ENCODE measurements around the gene RRBP1.

DNA sequence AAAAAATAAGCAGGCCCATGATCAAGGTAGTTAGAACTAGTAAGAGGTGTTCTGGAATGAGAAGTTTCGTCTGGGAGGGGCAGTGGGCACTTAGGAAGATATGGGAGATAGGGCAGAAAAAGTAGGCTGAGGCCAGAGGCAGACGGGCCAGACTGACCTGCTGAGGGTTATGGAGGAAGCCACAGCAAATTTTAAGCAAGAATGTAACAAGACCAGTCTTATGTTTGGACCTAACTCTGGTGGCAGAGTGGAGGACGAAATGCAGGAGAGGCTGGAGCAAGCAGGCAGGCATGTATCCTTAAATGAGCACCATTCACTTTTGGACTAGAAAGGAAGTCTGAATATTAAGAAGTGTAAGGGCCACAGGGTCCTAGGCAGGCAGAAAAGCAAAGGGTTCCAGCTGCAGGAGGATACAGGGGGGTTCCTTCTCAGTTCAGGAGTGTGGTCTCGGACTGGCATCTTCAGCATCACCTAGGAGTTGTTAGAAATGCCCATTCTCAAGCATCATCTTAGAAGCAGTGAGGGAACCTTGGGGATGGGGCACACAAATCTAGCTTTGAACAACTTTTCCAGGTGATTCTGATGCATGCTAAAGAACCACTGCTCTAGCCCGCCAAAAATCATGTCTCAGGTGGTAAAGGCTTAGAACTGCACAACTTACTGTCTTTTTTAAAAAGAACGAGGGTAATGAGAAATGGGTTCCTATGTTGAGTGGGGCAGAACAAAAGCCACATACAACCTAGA is 113.8 kb downstream of the RRBP1 start:
- TF ChIP-seq POLR2A (IDR thresholded peaks at IDR 0.05) = no peak
- TF ChIP-seq, protein P1, sequence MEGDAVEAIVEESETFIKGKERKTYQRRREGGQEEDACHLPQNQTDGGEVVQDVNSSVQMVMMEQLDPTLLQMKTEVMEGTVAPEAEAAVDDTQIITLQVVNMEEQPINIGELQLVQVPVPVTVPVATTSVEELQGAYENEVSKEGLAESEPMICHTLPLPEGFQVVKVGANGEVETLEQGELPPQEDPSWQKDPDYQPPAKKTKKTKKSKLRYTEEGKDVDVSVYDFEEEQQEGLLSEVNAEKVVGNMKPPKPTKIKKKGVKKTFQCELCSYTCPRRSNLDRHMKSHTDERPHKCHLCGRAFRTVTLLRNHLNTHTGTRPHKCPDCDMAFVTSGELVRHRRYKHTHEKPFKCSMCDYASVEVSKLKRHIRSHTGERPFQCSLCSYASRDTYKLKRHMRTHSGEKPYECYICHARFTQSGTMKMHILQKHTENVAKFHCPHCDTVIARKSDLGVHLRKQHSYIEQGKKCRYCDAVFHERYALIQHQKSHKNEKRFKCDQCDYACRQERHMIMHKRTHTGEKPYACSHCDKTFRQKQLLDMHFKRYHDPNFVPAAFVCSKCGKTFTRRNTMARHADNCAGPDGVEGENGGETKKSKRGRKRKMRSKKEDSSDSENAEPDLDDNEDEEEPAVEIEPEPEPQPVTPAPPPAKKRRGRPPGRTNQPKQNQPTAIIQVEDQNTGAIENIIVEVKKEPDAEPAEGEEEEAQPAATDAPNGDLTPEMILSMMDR (IDR thresholded peaks at IDR 0.05) = no peak
